Omental fat pad (tissue), 4 donors: ENCODE measurements around the gene SLC6A16. TPM values are rescaled to one million over a fixed set of nuclear protein-coding genes. Genes with fewer than 3 reads are reported as not detected.

Experiments used
- ATAC-seq: fragments of 150-250 bp; one replicate; pipeline ENCODE4 v1.9.1; 2016; ENCODE audit warnings: mild to moderate bottlenecking, moderate library complexity; ENCODE audit not compliant: low FRiP score
- DNase-seq: peaks from one replicate; pipeline ENCODE4 v3.0.0-alpha.2; 2019; ENCODE audit warnings: low spot score
- CTCF ChIP-seq, 3 donors: fragments of 450-650 bp; IDR thresholded peaks; one replicate each; pipeline ENCODE4 v1.5.1; 2016 to 2017; ENCODE audit warnings: antibody characterized with exemption in 3 of 3, mild to moderate bottlenecking in 3 of 3, moderate library complexity in 2 of 3
- total RNA-seq, 4 donors: library from RNA; depleted of rRNA; stranded (reverse); fragments of >200 nt; gene quantifications; one replicate each; pipeline ENCODE4 v1.1.0, GENCODE V29; 2016

Gene SLC6A16
- total RNA-seq, 4 donors from 2014 or later = 1.0 to 5.7 (median 1.4) TPM

- TF ChIP-seq CTCF (IDR thresholded peaks at IDR 0.05) = no peak
- DNase-seq (no peak), ATAC-seq (no peak)
These were observed 13.2 kb upstream of the SLC6A16 start for GRCh38 chr19:49338023-49338677.

GRCh38 chr19:49337267-49338022 is 12.5 kb upstream of the SLC6A16 start:
- TF ChIP-seq CTCF (IDR thresholded peaks at IDR 0.05) = no peak
- no peak for DNase-seq
- no peak for ATAC-seq

GRCh38 chr19:49336482-49337266 is 11.7 kb upstream of the SLC6A16 start:
- ATAC-seq (no peak), DNase-seq (no peak)
- TF ChIP-seq CTCF (IDR thresholded peaks at IDR 0.05) = no peak

- no peak for DNase-seq
- no peak for ATAC-seq
- no peak for TF ChIP-seq CTCF (IDR thresholded peaks at IDR 0.05)
These were observed 10.9 kb upstream of the SLC6A16 start for GRCh38 chr19:49335784-49336481.

GRCh38 chr19:49335071-49335783 is 10.2 kb upstream of the SLC6A16 start, which contains the start of gene CD37:
CD37 (plus strand) TSS chr19:49335406; CDS start chr19:49335541, 135 bp downstream.
- no peak for DNase-seq
- ATAC-seq = no peak
- TF ChIP-seq CTCF (IDR thresholded peaks at IDR 0.05) = no peak

- no peak for TF ChIP-seq CTCF (IDR thresholded peaks at IDR 0.05)
- DNase-seq (no peak), ATAC-seq (no peak)
These were observed 8.9 kb upstream of the SLC6A16 start for GRCh38 chr19:49333811-49334288.
